GM12892 (cell line): ENCODE results near the gene CRYBA2.

Experiments
- POLR2A ChIP-seq: IDR thresholded peaks from 2 replicates; pipeline ENCODE4 v1.6.1; 2011; ENCODE audit warnings: low read depth, low read length, control low read depth
- TAF1 ChIP-seq: IDR thresholded peaks from 2 replicates; pipeline ENCODE4 v1.6.1; 2011; ENCODE audit warnings: low read depth, mild to moderate bottlenecking, control low read depth, low read length, borderline replicate concordance

DNA sequence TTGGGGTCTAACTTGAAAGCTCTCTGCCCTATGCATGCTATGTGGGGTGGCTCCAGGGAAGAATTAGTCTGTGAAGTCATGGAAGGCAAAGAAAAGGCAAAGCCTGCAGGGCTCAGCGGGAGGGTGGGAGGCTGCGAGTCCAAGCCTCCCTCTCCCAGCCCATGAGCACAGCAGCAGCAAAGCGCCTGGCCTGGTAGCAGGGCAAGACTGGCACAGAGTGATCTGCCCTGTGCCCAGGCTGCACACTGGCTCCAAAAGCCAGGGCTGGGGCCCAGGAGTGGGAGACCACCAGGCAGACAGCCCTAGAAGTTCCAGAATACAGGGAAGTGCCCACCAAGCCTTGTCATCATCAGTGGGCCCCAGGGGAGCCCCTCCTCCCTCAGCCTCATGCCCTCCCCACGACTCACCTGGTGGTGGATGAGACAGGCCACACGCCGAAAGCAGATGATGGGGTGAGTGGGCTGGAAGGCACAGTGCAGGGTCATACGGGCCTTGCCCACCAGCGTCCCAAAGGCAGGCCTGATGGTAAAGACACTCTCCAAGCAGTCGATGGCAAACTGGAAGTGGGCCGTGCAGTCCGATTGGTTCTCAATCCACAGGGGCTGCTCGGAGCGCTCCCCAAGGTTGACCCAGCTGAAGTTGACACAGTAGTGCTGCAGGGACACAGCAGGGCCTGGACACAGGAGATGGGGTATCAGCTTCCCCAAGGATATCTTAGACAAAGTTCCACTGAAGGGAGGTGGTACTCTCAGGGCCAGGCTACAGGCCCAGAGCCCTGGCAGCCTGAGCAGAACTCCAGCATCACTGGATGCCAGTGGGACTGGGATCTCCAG is 36.0 kb upstream of the CRYBA2 start:
- TF ChIP-seq POLR2A = no peak
- TF ChIP-seq TAF1 = no peak
